HepG2 (cell line): ENCODE measurements around the gene RPL5. TPM values are rescaled to one million over a fixed set of nuclear protein-coding genes. Genes with fewer than 3 reads are reported as not detected.

ENCODE experiments used
- ERF ChIP-seq: IDR thresholded peaks from 2 replicates; pipeline ENCODE4 v1.6.1; 2018; ENCODE audit warnings: missing biosample characterization, missing genetic modification reagents
- FOXO4 ChIP-seq: sonication (generic); formaldehyde crosslinking; conservative IDR thresholded peaks from 2 replicates; pipeline ENCODE4 v1.8.1; 2023; ENCODE audit warnings: missing genetic modification reagents
- HMG20A ChIP-seq: IDR thresholded peaks from 2 replicates; pipeline ENCODE4 v1.6.1; 2016; ENCODE audit warnings: borderline replicate concordance
- HNF1B ChIP-seq: sonication (generic); formaldehyde crosslinking; IDR thresholded peaks from 2 replicates; pipeline ENCODE4 v1.5.1; 2020; ENCODE audit warnings: mild to moderate bottlenecking, moderate library complexity, missing genetic modification reagents
- TEF ChIP-seq: sonication (generic); formaldehyde crosslinking; IDR thresholded peaks from 2 replicates; pipeline ENCODE4 v1.5.0; 2020; ENCODE audit warnings: missing genetic modification reagents
- THAP8 ChIP-seq: sonication (generic); formaldehyde crosslinking; IDR thresholded peaks from 2 replicates; pipeline ENCODE4 v1.5.1; 2020; ENCODE audit warnings: missing genetic modification reagents, mild to moderate bottlenecking, borderline replicate concordance
- ZBTB21 ChIP-seq: sonication (generic); formaldehyde crosslinking; IDR thresholded peaks from 2 replicates; pipeline ENCODE4 v1.4.0; 2020; ENCODE audit warnings: missing genetic modification reagents
- ZBTB25 ChIP-seq: IDR thresholded peaks from 2 replicates; pipeline ENCODE4 v1.6.1; 2018; ENCODE audit warnings: missing genetic modification reagents
- ZBTB7B ChIP-seq: sonication (generic); formaldehyde crosslinking; IDR thresholded peaks from 2 replicates; pipeline ENCODE4 v1.4.0; 2020; ENCODE audit warnings: missing genetic modification reagents
- ZNF101 ChIP-seq: sonication (generic); formaldehyde crosslinking; IDR thresholded peaks from 2 replicates; pipeline ENCODE4 v1.4.0; 2020; ENCODE audit warnings: mild to moderate bottlenecking, low read depth, missing genetic modification reagents, borderline replicate concordance
- ZNF367 ChIP-seq: sonication (generic); formaldehyde crosslinking; IDR thresholded peaks from 2 replicates; pipeline ENCODE4 v1.4.0; 2020; ENCODE audit warnings: missing genetic modification reagents, borderline replicate concordance
- ZNF431 ChIP-seq: sonication (generic); formaldehyde crosslinking; IDR thresholded peaks from 2 replicates; pipeline ENCODE4 v1.9.0; 2022; ENCODE audit warnings: missing genetic modification reagents, low read depth, mild to moderate bottlenecking, borderline replicate concordance
- ZNF562 ChIP-seq: sonication (generic); formaldehyde crosslinking; IDR thresholded peaks from 2 replicates; pipeline ENCODE4 v1.8.0; 2022; ENCODE audit warnings: missing genetic modification reagents, borderline replicate concordance
- ZNF83 ChIP-seq: sonication (generic); formaldehyde crosslinking; IDR thresholded peaks from 2 replicates; pipeline ENCODE4 v1.4.0; 2020; ENCODE audit warnings: missing genetic modification reagents, mild to moderate bottlenecking, borderline replicate concordance
- ZSCAN30 ChIP-seq: sonication (generic); formaldehyde crosslinking; IDR thresholded peaks from 2 replicates; pipeline ENCODE4 v1.5.0; 2020; ENCODE audit warnings: mild to moderate bottlenecking, missing genetic modification reagents
- polyA plus RNA-seq, 8 experiments: library from polyadenylated mRNA; depleted of rRNA in 3 of 8; stranded (reverse) in 7 of 8; unstranded in 1 of 8; fragments of >200 nt; fragmentation: Illumina TruSeq in 4 of 8; extraction: Trizol in 4 of 8; gene quantifications; 2 replicates each; pipeline versions ENCODE4 v1.2.1 to v1.2.3, GENCODE V29; 2011 to 2016; ENCODE audit warnings: low read depth in 4 of 8, missing spikeins in 1 of 8, mixed read lengths in 1 of 8; ENCODE audit not compliant: insufficient read depth in 1 of 8
- total RNA-seq, 5 experiments: library from RNA; depleted of rRNA; stranded (reverse); fragments of >200 nt; fragmentation: Illumina TruSeq; extraction: Trizol; gene quantifications; 2 replicates each; pipeline ENCODE4 v1.2.3, GENCODE V29; 2016; ENCODE audit warnings: low read depth in 1 of 5

The RPL5 gene
- total and polyA plus RNA-seq, 2 of the 13 experiments (the other 11 are each of a cell fraction or from before 2014, with no cell fraction given), result 2,304 to 2,520 TPM

GRCh38 chr1:92858564-92859399 lies 26.9 kb downstream of the RPL5 start (continued):
- no peak for TF ChIP-seq THAP8 (CRISPR knock-in tag)
- 0 out of 2 replicates have a peak, but pooled peaks have one; percentile 32 for TF ChIP-seq ZBTB7B (CRISPR knock-in tag)
- TF ChIP-seq ZNF101, result no peak
- TF ChIP-seq ZNF562 (CRISPR knock-in tag), result no peak
- no peak for TF ChIP-seq HNF1B (CRISPR knock-in tag)
- no peak for TF ChIP-seq ZNF431 (CRISPR knock-in tag)
- TF ChIP-seq ZNF83, result no peak
- TF ChIP-seq ZBTB21 (CRISPR knock-in tag), result no peak
- TF ChIP-seq FOXO4 (CRISPR knock-in tag), result no peak
- no peak for TF ChIP-seq TEF (CRISPR knock-in tag)
- TF ChIP-seq ZSCAN30 (CRISPR knock-in tag), result no peak
- TF ChIP-seq ZNF367, result no peak
- no peak for TF ChIP-seq HMG20A (CRISPR knock-in tag)
- TF ChIP-seq ZBTB25, result 0 out of 2 replicates have a peak, but pooled peaks have one; percentile 41
- TF ChIP-seq ERF (CRISPR knock-in tag), result 0 out of 2 replicates have a peak, but pooled peaks have one; percentile 46
